ENCODE results near the gene CHAD. TPM values are rescaled to one million over a fixed set of nuclear protein-coding genes. Genes with fewer than 3 reads are reported as not detected.
A peak's percentile ranks its signal among the peaks of the same experiment; 100 is the strongest.

The CHAD gene
- total and polyA plus RNA-seq, 3 donors from 2014 or later, result 0.79 to 2.9 (median 0.81) TPM

- Histone ChIP-seq H3K4me1 (peaks cover 58% of the 10 kb centered on the region), H3K27me3 (no peaks in the 10 kb centered on the region), H3K36me3 (ENCODE audit: low read depth, missing control alignments) (no peaks in the 10 kb centered on the region), H3K27ac (peak overlapping the region in 1 of 2 donors; percentile 70), H3K9me3 (no peaks in the 10 kb centered on the region), H3K4me3 (no peak overlapping the region)
- peak; percentile 69 for DNase-seq
- no peak for TF ChIP-seq CTCF (IDR thresholded peaks at IDR 0.05)
- TF ChIP-seq POLR2A (IDR thresholded peaks at IDR 0.05), result no peak
- 50 to 56% methylated on average over 6 of the region's 6 CpGs for WGBS, 2 donors
- intact Hi-C loops (cut with DNase I; ENCODE audit: low total_unique reads), result no loop called here
Measured at GRCh38 chr17:50514936-50515702, 46.4 kb upstream of the CHAD start.

GRCh38 chr17:50514388-50514787 lies 45.7 kb upstream of the CHAD start:
- intact Hi-C loops (cut with DNase I; ENCODE audit: low total_unique reads), result no loop called here
- Histone ChIP-seq H3K4me3 (no peak overlapping the region), H3K9me3 (no peaks in the 10 kb centered on the region), H3K27ac (peak overlapping the region; percentile 1 to 70), H3K36me3 (ENCODE audit: low read depth, missing control alignments) (no peaks in the 10 kb centered on the region), H3K27me3 (no peaks in the 10 kb centered on the region), H3K4me1 (peaks cover 57% of the 10 kb centered on the region)
- 61 to 76% methylated on average over 3 of the region's 3 CpGs for WGBS, 2 donors
- TF ChIP-seq CTCF (IDR thresholded peaks at IDR 0.05) (no peak), POLR2A (IDR thresholded peaks at IDR 0.05) (no peak)
- no peak for DNase-seq

GRCh38 chr17:50513495-50513894 lies 44.8 kb upstream of the CHAD start:
- H3K4me1 ChIP-seq, result peaks cover 56% of the 10 kb centered on the region
- DNase-seq, result no peak
- no peak overlapping the region for H3K4me3 ChIP-seq
- WGBS, 2 donors, result 30 to 38% methylated on average over 4 of the region's 4 CpGs
- no peak for TF ChIP-seq POLR2A (IDR thresholded peaks at IDR 0.05)
- TF ChIP-seq CTCF (IDR thresholded peaks at IDR 0.05), result no peak
- no peaks in the 10 kb centered on the region for H3K36me3 ChIP-seq (ENCODE audit: low read depth, missing control alignments)
- H3K27ac ChIP-seq, result peak overlapping the region in 1 of 2 donors; percentile 70
- H3K27me3 ChIP-seq, result no peaks in the 10 kb centered on the region
- intact Hi-C loops (cut with DNase I; ENCODE audit: low total_unique reads), result no loop called here
- H3K9me3 ChIP-seq, result no peaks in the 10 kb centered on the region

GRCh38 chr17:50511058-50511457 lies 42.4 kb upstream of the CHAD start:
- Histone ChIP-seq H3K9me3 (no peaks in the 10 kb centered on the region), H3K27me3 (no peaks in the 10 kb centered on the region), H3K4me3 (no peak overlapping the region), H3K4me1 (peaks cover 54% of the 10 kb centered on the region), H3K36me3 (ENCODE audit: low read depth, missing control alignments) (no peaks in the 10 kb centered on the region), H3K27ac (peak overlapping the region; percentile 72 to 74)
- 29 to 34% methylated on average over 3 of the region's 3 CpGs for WGBS, 2 donors
- TF ChIP-seq POLR2A (IDR thresholded peaks at IDR 0.05) (no peak), CTCF (IDR thresholded peaks at IDR 0.05) (no peak)
- DNase-seq, result no peak
- intact Hi-C loops (cut with DNase I; ENCODE audit: low total_unique reads), result no loop called here

Measured in testis (tissue), 3 donors.